ENCODE data around the gene ACSM6. TPM values are rescaled to one million over a fixed set of nuclear protein-coding genes. Genes with fewer than 3 reads are reported as not detected.

ACSM6 gene
- total RNA-seq, 1 donor from 2014 or later, result not detected

GRCh38 chr10:95260909-95261552 is 67.0 kb downstream of the ACSM6 start:
- no peak overlapping the region for H3K4me3 ChIP-seq (ENCODE audit: low read depth, low read length)
- DNase-seq (ENCODE audit: low read depth), result no peak
- no peak for TF ChIP-seq CTCF (conservative IDR thresholded peaks at IDR 0.05; ENCODE audit: low read depth, low read length)

- DNase-seq (ENCODE audit: low read depth), result no peak
- H3K4me3 ChIP-seq (ENCODE audit: low read depth, low read length), result no peak overlapping the region
- TF ChIP-seq CTCF (conservative IDR thresholded peaks at IDR 0.05; ENCODE audit: low read depth, low read length), result no peak
These were observed 67.9 kb downstream of the ACSM6 start for GRCh38 chr10:95261926-95262325.

- H3K4me3 ChIP-seq (ENCODE audit: low read depth, low read length), result no peak overlapping the region
- no peak for TF ChIP-seq CTCF (conservative IDR thresholded peaks at IDR 0.05; ENCODE audit: low read depth, low read length)
These were observed 68.9 kb downstream of the ACSM6 start for GRCh38 chr10:95262763-95263518.

GRCh38 chr10:95263864-95264226 is 69.8 kb downstream of the ACSM6 start:
- TF ChIP-seq CTCF (conservative IDR thresholded peaks at IDR 0.05; ENCODE audit: low read depth, low read length), result no peak
- H3K4me3 ChIP-seq (ENCODE audit: low read depth, low read length), result no peak overlapping the region
- DNase-seq (ENCODE audit: low read depth), result no peak

More at GRCh38 chr10:95262763-95263518, 68.9 kb downstream of the ACSM6 start:
- no peak for DNase-seq (ENCODE audit: low read depth)

- DNase-seq (ENCODE audit: low read depth), result no peak
- no peak overlapping the region for H3K4me3 ChIP-seq (ENCODE audit: low read depth, low read length)
- no peak for TF ChIP-seq CTCF (conservative IDR thresholded peaks at IDR 0.05; ENCODE audit: low read depth, low read length)
These were observed 70.4 kb downstream of the ACSM6 start for GRCh38 chr10:95264227-95265051.

- DNase-seq (ENCODE audit: low read depth), result no peak
- no peak for TF ChIP-seq CTCF (conservative IDR thresholded peaks at IDR 0.05; ENCODE audit: low read depth, low read length)
- H3K4me3 ChIP-seq (ENCODE audit: low read depth, low read length), result no peak overlapping the region
These were observed 71.5 kb downstream of the ACSM6 start for GRCh38 chr10:95265572-95265971.

Data from epithelial cell of proximal tubule (primary cell).